ENCODE data around the gene SLC25A13. TPM values are rescaled to one million over a fixed set of nuclear protein-coding genes. Genes with fewer than 3 reads are reported as not detected.

Gene SLC25A13
- total and polyA plus RNA-seq, 2 of the 4 experiments (the other 2 are of a cell fraction), result 7.4 to 11.7 TPM

- H3K4me1 ChIP-seq (ENCODE audit: control insufficient read depth, insufficient read depth, low read length), result no peaks in the 10 kb centered on the region
- H3K18ac ChIP-seq (ENCODE audit: low read depth, low read length), result no peak overlapping the region
- H3K4me3 ChIP-seq (ENCODE audit: insufficient read depth, low read depth, low read length), result no peak overlapping the region
- no peak overlapping the region for H3K4me2 ChIP-seq (ENCODE audit: low read depth, low read length)
- H2AFZ ChIP-seq (replicated peaks; ENCODE audit: low read length, poor library complexity), result no peak overlapping the region
- ATAC-seq (ENCODE audit: low read depth) (no peak), DNase-seq (no peak)
- H3K9me1 ChIP-seq (ENCODE audit: insufficient read depth, low read length), result no peaks in the 10 kb centered on the region
- TF ChIP-seq BHLHE40 (IDR thresholded peaks at IDR 0.05; ENCODE audit: low read depth, low read length) (no peak), RAD21 (IDR thresholded peaks at IDR 0.05; ENCODE audit: low read length) (no peak), NFE2L2 (IDR thresholded peaks at IDR 0.05; ENCODE audit: low read depth, low read length) (no peak)
- H3K14ac ChIP-seq (replicated peaks; ENCODE audit: low read depth, low read length), result no peak overlapping the region
- no peak overlapping the region for H3K23ac ChIP-seq (ENCODE audit: low read depth, low read length)
- no peak overlapping the region for H3K56ac ChIP-seq (ENCODE audit: extremely low read depth, insufficient read depth, low read length)
- no peak overlapping the region for H4K8ac ChIP-seq (ENCODE audit: low read depth in 2 of 2, low read length in 2 of 2)
- H4K91ac ChIP-seq (ENCODE audit: insufficient read depth, low read depth, low read length), result no peak overlapping the region
- no peak overlapping the region for H2AK5ac ChIP-seq (ENCODE audit: low read depth, low read length)
- no peak overlapping the region for H2AK9ac ChIP-seq (replicated peaks; ENCODE audit: low read depth, low read length, poor library complexity)
- no peak overlapping the region for H3K27ac ChIP-seq (ENCODE audit: insufficient read depth, low read length)
- WGBS, 2 experiments (ENCODE audit: extremely low coverage in 2 of 2, insufficient read length in 1 of 2), result no CpG with 5 or more reads among the region's 3 CpGs
- no peak overlapping the region for H2BK15ac ChIP-seq (ENCODE audit: low read depth, low read length)
- no peak overlapping the region for H4K5ac ChIP-seq (ENCODE audit: low read depth, low read length)
- ChIA-PET POLR2A (ENCODE audit: unreplicated experiment) (no interaction called here), CTCF (no interaction called here)
- H3K36me3 ChIP-seq (ENCODE audit: control insufficient read depth, insufficient read depth, low read length), result no peaks in the 10 kb centered on the region
- intact Hi-C loops (cut with micrococcal nuclease), result no loop called here
- no TSS peak for BruUV-seq (replicated peaks)
- H3K4ac ChIP-seq (ENCODE audit: low read depth, low read length), result no peak overlapping the region
- in situ Hi-C loops (cut with MboI; ENCODE audit: low sequenced_read_pairs), result no loop called here
- H2BK120ac ChIP-seq (ENCODE audit: low read depth, low read length), result no peak overlapping the region
- no peaks in the 10 kb centered on the region for H3K9me3 ChIP-seq (ENCODE audit: control insufficient read depth, insufficient read depth, low read length)
- dilution Hi-C loops (cut with HindIII; ENCODE audit: low sequenced_read_pairs, unreplicated experiment), result no loop called here
- H3K79me1 ChIP-seq (ENCODE audit: low read depth in 1 of 2, low read length in 2 of 2), result no peaks in the 10 kb centered on the region
- H3K9ac ChIP-seq (ENCODE audit: low read depth, low read length), result no peak overlapping the region
- no peaks in the 10 kb centered on the region for H4K20me1 ChIP-seq (ENCODE audit: insufficient read depth, low read length)
- no peak overlapping the region for H2BK20ac ChIP-seq (ENCODE audit: low read depth, low read length)
- no peaks in the 10 kb centered on the region for H3K27me3 ChIP-seq (ENCODE audit: control insufficient read depth, insufficient read depth, low read length)
- H2BK5ac ChIP-seq (ENCODE audit: low read depth, low read length, poor library complexity, severe bottlenecking), result no peak overlapping the region
Observed at GRCh38 chr7:96354881-96355280, 33.0 kb upstream of the SLC25A13 start.

Data from IMR-90 (cell line).